Ramos (cell line): ENCODE measurements around the gene PLEKHH2.

ENCODE experiments used
- in situ Hi-C: fragments of 300-500 bp; cut with MboI; formaldehyde crosslinking; loops from one replicate; pipeline ENCODE4 v1.14.3; 2022; ENCODE audit warnings: low sequenced_read_pairs; ENCODE audit not compliant: unreplicated experiment

The PLEKHH2 gene

DNA sequence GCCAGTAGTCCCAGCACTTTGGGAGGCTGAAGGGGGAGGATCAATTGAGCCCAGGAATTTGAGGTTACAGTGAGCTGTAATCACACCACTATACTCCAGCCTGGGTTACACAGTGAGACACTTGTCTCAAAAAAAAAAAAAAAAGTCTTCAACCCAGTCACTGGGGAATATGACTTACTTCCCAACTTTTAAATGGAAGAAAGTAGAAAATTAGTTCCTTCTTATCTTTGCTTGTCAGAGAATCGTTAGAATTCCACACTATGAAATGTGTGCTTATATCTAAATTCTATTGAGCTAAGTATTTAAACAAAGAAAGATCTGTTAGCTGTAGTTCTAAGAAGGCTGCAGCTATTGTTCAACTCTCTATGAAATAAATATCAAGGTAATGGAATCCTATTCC lies 159.1 kb downstream of the PLEKHH2 start:
- in situ Hi-C loops: no loop called here

DNA sequence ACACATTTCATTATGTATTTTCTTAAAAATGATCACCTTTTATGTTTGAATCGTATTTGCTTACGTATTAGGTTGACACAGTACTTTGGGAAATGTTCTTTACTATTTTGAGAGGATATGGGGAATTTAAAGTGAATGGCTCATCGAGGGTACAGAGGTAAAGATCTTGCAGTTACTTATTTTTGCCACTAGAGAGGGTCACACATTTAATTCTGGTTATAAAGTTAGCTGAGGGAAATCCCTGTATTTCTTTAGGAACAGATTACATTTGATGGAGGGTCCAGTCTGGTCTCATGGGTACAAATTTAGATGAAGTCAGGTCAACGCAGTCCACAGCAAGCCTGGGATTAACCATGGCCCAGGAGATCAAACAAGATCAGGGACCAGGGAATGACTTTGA lies 161.2 kb downstream of the PLEKHH2 start:
- in situ Hi-C loops: no loop called here

DNA sequence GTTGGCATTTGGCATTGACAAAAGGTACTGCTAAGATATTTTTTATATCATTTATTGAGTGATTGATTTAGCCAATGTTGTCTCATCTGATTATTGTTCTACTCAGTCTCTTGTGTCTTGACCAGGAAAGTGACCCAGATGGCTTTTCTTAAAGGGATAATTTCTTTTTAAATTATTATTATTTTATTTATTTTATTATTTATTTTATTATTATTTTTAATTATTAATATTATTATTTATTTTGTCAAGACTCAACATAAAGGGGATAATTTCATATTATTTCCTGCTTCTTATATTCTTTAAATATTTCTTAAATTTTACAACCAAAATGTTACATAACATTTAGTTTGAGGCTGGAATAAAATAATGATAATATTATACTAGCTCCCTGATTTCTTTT lies 163.8 kb downstream of the PLEKHH2 start:
- in situ Hi-C loops: no loop called here

GRCh38 chr2:43802135-43802534 lies 165.1 kb downstream of the PLEKHH2 start:
- in situ Hi-C loops: no loop called here

DNA sequence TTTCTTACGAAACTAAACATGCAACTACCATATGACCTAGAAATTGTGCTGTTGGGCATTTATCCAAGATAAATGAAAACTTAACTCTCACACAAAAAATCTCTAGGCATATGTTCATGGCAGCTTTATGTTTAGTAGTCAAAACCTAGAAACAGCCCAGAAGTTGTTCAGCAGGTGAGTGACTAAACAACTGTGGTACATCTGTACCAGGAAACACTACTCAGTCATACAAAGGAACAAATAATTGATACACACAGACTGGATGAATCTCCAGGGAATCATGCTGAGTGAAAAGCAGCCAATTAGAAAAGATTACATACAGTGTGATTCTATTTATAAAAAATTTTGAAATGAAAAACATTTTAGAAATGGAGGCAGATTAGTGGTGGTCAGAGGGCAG lies 166.1 kb downstream of the PLEKHH2 start:
- in situ Hi-C loops: no loop called here

- in situ Hi-C loops: no loop called here
These were observed 169.6 kb downstream of the PLEKHH2 start for GRCh38 chr2:43806719-43807031.

- in situ Hi-C loops: no loop called here
These were observed 173.4 kb downstream of the PLEKHH2 start for GRCh38 chr2:43810452-43810851.

DNA sequence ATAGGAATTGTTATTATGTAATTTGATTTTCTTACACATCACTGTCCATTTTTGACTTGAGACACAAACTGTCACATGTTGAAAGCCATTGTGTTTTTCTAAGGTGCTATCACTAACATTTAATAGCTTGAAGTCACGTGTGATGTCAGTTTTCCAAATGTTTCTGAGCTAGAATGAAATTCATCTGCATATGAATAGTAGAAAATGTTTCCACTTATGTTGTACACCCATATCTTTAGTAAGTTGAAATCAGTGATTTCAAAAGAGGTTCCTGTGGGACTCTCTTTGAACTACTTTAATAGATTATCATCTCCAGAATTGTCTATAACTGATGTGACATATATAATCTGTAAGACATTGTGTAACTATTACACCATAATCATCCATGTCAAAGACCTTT lies 173.8 kb downstream of the PLEKHH2 start:
- in situ Hi-C loops: no loop called here

GRCh38 chr2:43812006-43812405 lies 174.9 kb downstream of the PLEKHH2 start:
- in situ Hi-C loops: no loop called here

DNA sequence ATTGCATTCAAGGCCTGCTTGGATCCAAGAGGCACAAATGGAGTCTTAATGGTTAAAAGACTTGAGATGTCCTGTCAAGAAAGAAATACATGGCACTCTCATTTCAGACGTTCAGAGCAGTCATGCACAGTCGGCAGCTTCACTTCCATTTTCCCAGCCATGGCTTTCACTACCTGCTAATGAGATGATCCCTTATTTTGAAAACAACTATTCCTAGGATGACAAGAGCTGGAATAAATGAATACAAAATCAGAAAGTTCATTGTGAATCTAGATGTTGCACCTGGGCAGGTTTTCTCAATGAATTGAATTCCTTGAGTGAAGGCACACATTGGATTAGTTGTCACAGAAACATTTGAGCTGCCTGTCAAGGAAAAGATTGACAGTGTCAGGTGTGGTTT lies 175.9 kb downstream of the PLEKHH2 start:
- in situ Hi-C loops: no loop called here

- in situ Hi-C loops: no loop called here
These were observed 177.7 kb downstream of the PLEKHH2 start for GRCh38 chr2:43814711-43815110.
